ENCODE data around the gene CFAP46. TPM values are rescaled to one million over a fixed set of nuclear protein-coding genes. Genes with fewer than 3 reads are reported as not detected.

The CFAP46 gene
- polyA plus RNA-seq, 3 donors, result 0.07 TPM; not detected in 2

DNA sequence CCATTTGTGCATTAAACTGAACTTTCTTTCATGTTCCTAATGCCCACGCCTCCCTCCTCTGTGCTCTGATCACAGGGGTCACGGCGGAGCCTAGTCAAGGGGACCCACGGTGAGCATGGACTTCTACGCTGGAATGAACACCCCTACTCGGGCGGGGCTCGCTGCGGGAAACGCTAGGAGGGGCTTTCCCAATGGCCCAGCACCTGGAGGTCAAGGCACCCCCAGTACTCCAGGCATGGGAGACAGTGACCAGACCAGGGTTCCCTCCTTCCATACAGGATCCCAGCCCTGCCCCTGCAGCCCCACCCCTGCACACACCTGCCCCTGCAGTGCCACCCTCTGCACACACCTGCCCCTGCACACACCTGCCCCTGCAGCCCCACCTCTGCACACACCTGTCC is 129.4 kb downstream of the CFAP46 start:
- Histone ChIP-seq H3K27ac (ENCODE audit: low read depth in 1 of 2, low read length in 2 of 2) (no peak overlapping the region), H3K27me3 (ENCODE audit: control insufficient read depth in 2 of 2, insufficient read depth in 2 of 2, low read length in 2 of 2) (no peaks in the 10 kb centered on the region), H3K9ac (ENCODE audit: insufficient read depth, low read length, poor library complexity, severe bottlenecking) (no peak overlapping the region), H3K36me3 (replicated peaks in 1 of 2; ENCODE audit: control insufficient read depth in 1 of 2, insufficient read depth in 2 of 2, low read length in 2 of 2) (no peaks in the 10 kb centered on the region), H3K4me2 (replicated peaks; ENCODE audit: extremely low read depth, low read length, poor library complexity, severe bottlenecking) (no peak overlapping the region), H2AFZ (ENCODE audit: insufficient read depth, low read depth, low read length, poor library complexity, severe bottlenecking) (no peak overlapping the region), H3K9me3 (replicated peaks in 1 of 2; ENCODE audit: control insufficient read depth in 1 of 2, insufficient read depth in 1 of 2, low read length in 2 of 2) (no peaks in the 10 kb centered on the region), H4K20me1 (ENCODE audit: insufficient read depth, low read length) (no peaks in the 10 kb centered on the region), H3K4me3 (replicated peaks in 1 of 3; ENCODE audit: low read depth in 2 of 3, low read length in 3 of 3) (no peak overlapping the region), H3K4me1 (ENCODE audit: control insufficient read depth in 1 of 2, insufficient read depth in 2 of 2, low read length in 2 of 2) (no peaks in the 10 kb centered on the region), H3K79me2 (ENCODE audit: insufficient read depth, low read length) (no peaks in the 10 kb centered on the region)
- TF ChIP-seq, protein P1, sequence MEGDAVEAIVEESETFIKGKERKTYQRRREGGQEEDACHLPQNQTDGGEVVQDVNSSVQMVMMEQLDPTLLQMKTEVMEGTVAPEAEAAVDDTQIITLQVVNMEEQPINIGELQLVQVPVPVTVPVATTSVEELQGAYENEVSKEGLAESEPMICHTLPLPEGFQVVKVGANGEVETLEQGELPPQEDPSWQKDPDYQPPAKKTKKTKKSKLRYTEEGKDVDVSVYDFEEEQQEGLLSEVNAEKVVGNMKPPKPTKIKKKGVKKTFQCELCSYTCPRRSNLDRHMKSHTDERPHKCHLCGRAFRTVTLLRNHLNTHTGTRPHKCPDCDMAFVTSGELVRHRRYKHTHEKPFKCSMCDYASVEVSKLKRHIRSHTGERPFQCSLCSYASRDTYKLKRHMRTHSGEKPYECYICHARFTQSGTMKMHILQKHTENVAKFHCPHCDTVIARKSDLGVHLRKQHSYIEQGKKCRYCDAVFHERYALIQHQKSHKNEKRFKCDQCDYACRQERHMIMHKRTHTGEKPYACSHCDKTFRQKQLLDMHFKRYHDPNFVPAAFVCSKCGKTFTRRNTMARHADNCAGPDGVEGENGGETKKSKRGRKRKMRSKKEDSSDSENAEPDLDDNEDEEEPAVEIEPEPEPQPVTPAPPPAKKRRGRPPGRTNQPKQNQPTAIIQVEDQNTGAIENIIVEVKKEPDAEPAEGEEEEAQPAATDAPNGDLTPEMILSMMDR (IDR thresholded peaks at IDR 0.05), result no peak
- Mint-ChIP-seq H3K36me3 (no peaks in the 10 kb centered on the region), H3K27ac (no peak overlapping the region), H3K4me3 (no peak overlapping the region), H3K27me3 (ENCODE audit: low read depth in 3 of 3) (peaks cover 0 to 14% (median 10%) of the 10 kb centered on the region in 3 donors), H3K9me3 (peaks cover 0 to 1% (median 0%) of the 10 kb centered on the region in 7 donors), H3K4me1 (no peaks in the 10 kb centered on the region)
- intact Hi-C loops (cut with micrococcal nuclease), result no loop called here
- DNase-seq, result peak in 1 of 3 donors; percentile 1
- 88% methylated on average over 9 of the region's 10 CpGs for WGBS (ENCODE audit: insufficient coverage)

- Histone ChIP-seq H3K36me3 (replicated peaks in 1 of 2; ENCODE audit: control insufficient read depth in 1 of 2, insufficient read depth in 2 of 2, low read length in 2 of 2) (no peaks in the 10 kb centered on the region), H3K9ac (ENCODE audit: insufficient read depth, low read length, poor library complexity, severe bottlenecking) (no peak overlapping the region), H3K4me3 (replicated peaks in 1 of 3; ENCODE audit: low read depth in 2 of 3, low read length in 3 of 3) (no peak overlapping the region), H3K4me1 (ENCODE audit: control insufficient read depth in 1 of 2, insufficient read depth in 2 of 2, low read length in 2 of 2) (no peaks in the 10 kb centered on the region), H3K79me2 (ENCODE audit: insufficient read depth, low read length) (no peaks in the 10 kb centered on the region), H4K20me1 (ENCODE audit: insufficient read depth, low read length) (no peaks in the 10 kb centered on the region), H2AFZ (ENCODE audit: insufficient read depth, low read depth, low read length, poor library complexity, severe bottlenecking) (no peak overlapping the region), H3K9me3 (replicated peaks in 1 of 2; ENCODE audit: control insufficient read depth in 1 of 2, insufficient read depth in 1 of 2, low read length in 2 of 2) (no peaks in the 10 kb centered on the region), H3K27me3 (ENCODE audit: control insufficient read depth in 2 of 2, insufficient read depth in 2 of 2, low read length in 2 of 2) (no peaks in the 10 kb centered on the region), H3K27ac (ENCODE audit: low read depth in 1 of 2, low read length in 2 of 2) (no peak overlapping the region), H3K4me2 (replicated peaks; ENCODE audit: extremely low read depth, low read length, poor library complexity, severe bottlenecking) (no peak overlapping the region)
- Mint-ChIP-seq H3K9me3 (peaks cover 0 to 1% (median 0%) of the 10 kb centered on the region in 7 donors), H3K27ac (no peak overlapping the region), H3K4me3 (no peak overlapping the region), H3K27me3 (ENCODE audit: low read depth in 3 of 3) (peaks cover 0 to 12% (median 9%) of the 10 kb centered on the region in 3 donors), H3K4me1 (no peaks in the 10 kb centered on the region), H3K36me3 (no peaks in the 10 kb centered on the region)
- WGBS (ENCODE audit: insufficient coverage), result 88% methylated on average over 3 of the region's 11 CpGs
- DNase-seq, result peak in 1 of 3 donors; percentile 0
- intact Hi-C loops (cut with micrococcal nuclease), result no loop called here
- TF ChIP-seq, protein P1 (IDR thresholded peaks at IDR 0.05), result no peak
Observed at GRCh38 chr10:132812520-132812919, 129.8 kb downstream of the CFAP46 start.

All from CD14-positive monocyte (primary cell).